Common myeloid progenitor, CD34-positive (primary cell): ENCODE data around the gene RINT1.

Experiments used
- CTCF ChIA-PET: fragments of 350-600 bp; sonication (Branson Sonifier 250); formaldehyde crosslinking; loops from one replicate; lab custom pipeline; 2021; ENCODE audit warnings: antibody characterized with exemption; lab: Charles Lee
- POLR2A ChIA-PET: fragments of 350-600 bp; sonication (Branson Sonifier 250); formaldehyde crosslinking; loops from one replicate; lab custom pipeline; 2021; ENCODE audit warnings: antibody characterized with exemption; lab: Charles Lee
- DNase-seq, 3 donors: peaks; one replicate each; pipeline versions ENCODE4 v3.0.0 to v3.0.0-alpha.2; 2013
- H3K27ac ChIP-seq, 2 experiments: 1 replicate in 1 of 2; 2 replicates in 1 of 2; pipeline ENCODE4 v1.7.0; 2013; ENCODE audit warnings: inconsistent platforms in 2 of 2, low read length in 2 of 2, mild to moderate bottlenecking in 2 of 2, low read depth in 1 of 2, moderate library complexity in 1 of 2; ENCODE audit not compliant: severe bottlenecking in 2 of 2, insufficient read depth in 1 of 2, poor library complexity in 1 of 2
- H3K27me3 ChIP-seq, 5 experiments: replicated peaks in 2 of 5; 1 replicate in 3 of 5; 2 replicates in 2 of 5; pipeline versions ENCODE4 v1.6.1 to v1.7.0; 2013; ENCODE audit warnings: low read length in 4 of 5, mild to moderate bottlenecking in 2 of 5, moderate library complexity in 2 of 5, inconsistent platforms in 1 of 5; ENCODE audit not compliant: insufficient read depth in 5 of 5, control insufficient read depth in 4 of 5
- H3K36me3 ChIP-seq, 4 experiments: 1 replicate in 2 of 4; 2 replicates in 2 of 4; pipeline versions ENCODE4 v1.6.1 to v1.7.0; 2013; ENCODE audit warnings: low read length in 3 of 4, control low read depth in 1 of 4, mild to moderate bottlenecking in 1 of 4; ENCODE audit not compliant: control insufficient read depth in 4 of 4, insufficient read depth in 4 of 4
- H3K4me1 ChIP-seq, 4 experiments: 1 replicate in 3 of 4; 2 replicates in 1 of 4; pipeline versions ENCODE4 v1.6.1 to v1.7.1; 2013; ENCODE audit warnings: low read length in 3 of 4, mild to moderate bottlenecking in 3 of 4, control low read depth in 1 of 4, inconsistent platforms in 1 of 4, moderate library complexity in 1 of 4; ENCODE audit not compliant: control insufficient read depth in 4 of 4, insufficient read depth in 4 of 4; ENCODE audit errors: control extremely low read depth in 1 of 4
- H3K4me3 ChIP-seq, 7 experiments: 1 replicate in 4 of 7; 2 replicates in 3 of 7; pipeline versions ENCODE4 v1.5.1 to v1.7.0; 2013; ENCODE audit warnings: mild to moderate bottlenecking in 7 of 7, low read length in 6 of 7, moderate library complexity in 6 of 7, inconsistent platforms in 2 of 7, low read depth in 2 of 7, control low read depth in 1 of 7; ENCODE audit not compliant: insufficient read depth in 4 of 7, control insufficient read depth in 1 of 7; ENCODE audit errors: extremely low read depth in 1 of 7
- H3K9me3 ChIP-seq, 5 experiments: 1 replicate in 4 of 5; 2 replicates in 1 of 5; pipeline versions ENCODE4 v1.6.1 to v1.7.1; 2013; ENCODE audit warnings: low read length in 4 of 5, mild to moderate bottlenecking in 2 of 5, inconsistent platforms in 1 of 5, low read depth in 1 of 5, moderate library complexity in 1 of 5; ENCODE audit not compliant: control insufficient read depth in 4 of 5, insufficient read depth in 2 of 5; ENCODE audit errors: control extremely low read depth in 1 of 5
- WGBS: methylation state at CpG from one replicate; pipeline ENCODE4 v1.1.5; 2013; ENCODE audit not compliant: insufficient coverage; 5-methylcytosine and 5-hydroxymethylcytosine counted together

RINT1 gene

DNA sequence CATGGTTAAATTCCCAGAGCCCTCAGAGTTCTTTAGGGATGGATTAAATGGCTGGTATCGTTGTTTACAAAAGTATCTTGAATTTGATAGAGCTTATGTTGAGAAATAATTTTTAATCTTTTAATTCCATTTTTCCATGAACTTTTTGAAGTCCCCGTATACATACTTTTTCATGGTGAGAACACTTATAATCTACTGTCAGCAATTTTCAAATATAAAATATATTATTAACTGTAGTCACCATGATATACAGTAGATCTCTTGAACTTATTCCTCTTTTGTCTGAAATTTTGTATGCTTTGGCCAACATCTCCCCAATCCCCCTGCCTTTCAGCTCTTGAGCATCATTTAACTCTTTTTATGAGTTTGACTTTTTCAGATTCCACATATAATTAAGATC, 39.9 kb downstream of the RINT1 start:
- H3K27ac ChIP-seq, result no peak overlapping the region
- H3K4me1 ChIP-seq, result no peaks in the 10 kb centered on the region
- ChIA-PET POLR2A (no interaction called here), CTCF (interaction anchor here (1.3 kb wide), 1 partner anchor 9 kb away, joined by 3 read pairs; the partner anchor contains the start of gene EFCAB10)
- no peaks in the 10 kb centered on the region for H3K27me3 ChIP-seq
- WGBS, result no CpG with 5 or more reads among the region's 2 CpGs
- H3K36me3 ChIP-seq, result peaks cover 4 to 17% (median 9%) of the 10 kb centered on the region in 4 experiments
- no peak for DNase-seq
- H3K4me3 ChIP-seq, result no peak overlapping the region
- H3K9me3 ChIP-seq, result no peaks in the 10 kb centered on the region

DNA sequence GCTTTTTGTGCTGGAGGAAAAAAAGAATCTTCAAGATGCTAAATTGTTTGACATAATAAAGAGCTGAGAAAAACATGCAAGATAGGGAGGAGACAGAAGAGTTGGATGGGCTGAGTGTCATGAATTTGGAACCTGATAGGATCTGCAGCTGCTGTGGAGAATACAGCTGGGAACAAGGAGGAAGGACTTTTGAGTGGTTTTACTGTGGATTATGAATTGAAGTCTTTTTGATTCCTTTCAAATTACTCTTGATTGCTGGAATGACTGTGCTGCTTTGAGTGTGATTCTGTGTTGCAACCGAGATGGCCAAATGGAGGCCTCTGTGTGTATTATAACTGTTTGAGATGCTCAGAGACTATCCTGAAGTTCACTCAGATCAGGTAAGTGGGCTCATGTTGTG, 45.2 kb downstream of the RINT1 start:
- Histone ChIP-seq H3K27me3 (no peaks in the 10 kb centered on the region), H3K9me3 (peaks cover 0 to 2% (median 0%) of the 10 kb centered on the region in 5 experiments), H3K4me3 (no peak overlapping the region), H3K36me3 (no peaks in the 10 kb centered on the region), H3K27ac (no peak overlapping the region), H3K4me1 (peaks cover 0 to 6% (median 5%) of the 10 kb centered on the region in 4 experiments)
- CTCF ChIA-PET, result no interaction called here
- no peak for DNase-seq
- POLR2A ChIA-PET, result no interaction called here
- WGBS, result 100% methylated on average over 1 of the region's 1 CpG

DNA sequence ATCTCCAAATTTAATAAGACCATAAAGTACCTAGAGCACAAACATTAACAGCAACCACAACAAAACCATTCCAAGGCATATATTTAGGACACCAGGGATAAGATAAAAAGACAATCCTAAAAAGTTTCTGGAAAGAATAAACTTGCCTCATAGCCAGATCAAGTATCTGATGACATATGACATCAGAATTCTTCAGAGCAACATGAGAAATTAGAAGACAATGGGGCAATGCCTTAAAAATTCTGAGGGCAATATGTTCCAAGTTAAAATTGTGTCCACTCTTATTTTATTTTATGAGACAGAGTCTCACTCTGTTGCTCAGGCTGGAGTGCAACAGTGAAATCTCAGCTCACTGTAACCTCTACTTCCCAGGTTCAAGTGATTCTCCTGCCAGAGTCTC, 46.5 kb downstream of the RINT1 start:
- no peak overlapping the region for H3K27ac ChIP-seq
- DNase-seq, result no peak
- POLR2A ChIA-PET, result no interaction called here
- CTCF ChIA-PET, result no interaction called here
- H3K27me3 ChIP-seq, result peaks cover 0 to 3% (median 0%) of the 10 kb centered on the region in 5 experiments
- no peaks in the 10 kb centered on the region for H3K36me3 ChIP-seq
- H3K4me1 ChIP-seq, result peaks cover 0 to 6% (median 5%) of the 10 kb centered on the region in 4 experiments
- H3K9me3 ChIP-seq, result peaks cover 0 to 11% (median 0%) of the 10 kb centered on the region in 5 experiments
- H3K4me3 ChIP-seq, result no peak overlapping the region

DNA sequence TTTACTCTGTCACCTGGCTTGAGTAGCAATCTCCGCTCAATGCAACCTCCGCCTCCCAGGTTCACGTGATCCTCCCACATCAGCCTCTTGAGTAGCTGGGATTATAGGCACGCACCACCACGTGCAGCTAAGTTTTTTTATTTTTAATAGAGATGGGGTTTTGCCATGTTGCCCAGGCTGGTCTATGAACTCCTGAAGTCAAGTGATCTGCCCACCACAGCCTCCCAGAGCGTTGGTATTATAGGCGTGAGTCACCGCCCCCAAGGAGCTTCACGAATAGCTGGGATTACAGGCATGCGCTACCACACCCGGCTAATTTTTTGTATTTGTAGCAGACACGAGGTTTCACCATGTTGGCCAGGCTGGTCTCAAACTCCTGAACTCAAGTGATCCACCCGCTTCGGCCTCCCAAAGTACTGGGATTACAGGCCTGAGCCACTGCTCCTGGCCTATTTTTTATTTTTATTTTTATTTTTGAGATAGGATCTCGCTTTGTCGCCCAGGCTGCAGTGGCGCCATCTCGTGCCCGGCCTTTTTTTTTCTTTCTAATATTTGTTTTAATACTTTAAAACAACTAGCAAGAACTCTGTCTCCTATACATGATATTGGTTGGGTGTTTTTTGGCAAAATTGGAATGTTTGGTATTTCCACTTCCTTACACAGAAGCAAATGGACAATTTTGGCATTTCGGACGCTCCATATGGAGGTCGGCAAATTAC, 48.2 kb downstream of the RINT1 start:
- no peak for DNase-seq
- Histone ChIP-seq H3K9me3 (peaks cover 0 to 17% (median 3%) of the 10 kb centered on the region in 5 experiments), H3K27ac (no peak overlapping the region), H3K4me3 (no peak overlapping the region), H3K4me1 (peaks cover 0 to 6% (median 5%) of the 10 kb centered on the region in 4 experiments), H3K27me3 (peaks cover 0 to 3% (median 0%) of the 10 kb centered on the region in 5 experiments), H3K36me3 (no peaks in the 10 kb centered on the region)
- 97% methylated on average over 9 of the region's 22 CpGs for WGBS
- ChIA-PET POLR2A (interaction anchor here (0.6 kb wide), 1 partner anchor 49 kb away, joined by 6 read pairs; no protein-coding TSS in a partner anchor), CTCF (no interaction called here)

DNA sequence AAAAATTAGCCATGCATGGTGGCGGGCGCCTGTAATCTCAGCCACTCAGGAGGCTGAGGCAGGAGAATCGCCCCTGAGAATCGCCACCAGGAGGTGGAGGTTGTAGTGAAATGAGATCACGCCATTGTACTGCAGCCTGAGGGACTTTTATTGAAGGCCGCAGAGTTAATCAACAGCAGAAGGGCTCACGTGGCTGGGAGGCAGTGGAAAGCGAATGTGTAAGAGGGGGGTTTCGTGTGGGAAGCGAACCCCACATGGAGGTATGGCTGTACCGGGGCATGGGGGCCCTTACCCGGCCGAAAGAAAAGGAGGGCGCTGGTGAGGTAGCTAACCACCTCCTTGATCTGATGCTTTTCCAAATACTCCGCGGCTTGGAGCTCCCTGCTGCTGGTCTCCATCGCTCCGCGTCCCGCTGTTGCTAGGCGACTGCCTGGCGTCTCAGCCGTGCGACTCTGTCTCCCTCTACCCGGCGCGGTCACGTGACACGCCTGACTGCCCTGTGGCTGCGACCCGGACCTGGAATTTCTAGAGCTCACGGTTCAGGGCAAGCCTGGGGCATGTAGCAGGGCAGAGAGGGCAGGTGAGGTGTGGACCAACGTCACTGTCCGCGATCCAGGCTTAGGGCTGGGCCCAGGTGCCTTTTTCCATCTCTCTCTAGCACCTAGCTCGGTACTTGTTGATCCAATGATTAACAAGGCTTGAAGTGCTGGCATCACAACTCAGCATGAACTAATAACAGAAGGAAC, 49.2 kb downstream of the RINT1 start, which contains the start of gene EFCAB10:
EFCAB10 (minus strand) TSS at position 428 of the 746 bp plus-strand sequence; CDS start at position 398, 30 bp downstream.
- H3K4me3 ChIP-seq, result peak within 1 kb of the TSS; percentile 21 to 75 (median 52)

DNA sequence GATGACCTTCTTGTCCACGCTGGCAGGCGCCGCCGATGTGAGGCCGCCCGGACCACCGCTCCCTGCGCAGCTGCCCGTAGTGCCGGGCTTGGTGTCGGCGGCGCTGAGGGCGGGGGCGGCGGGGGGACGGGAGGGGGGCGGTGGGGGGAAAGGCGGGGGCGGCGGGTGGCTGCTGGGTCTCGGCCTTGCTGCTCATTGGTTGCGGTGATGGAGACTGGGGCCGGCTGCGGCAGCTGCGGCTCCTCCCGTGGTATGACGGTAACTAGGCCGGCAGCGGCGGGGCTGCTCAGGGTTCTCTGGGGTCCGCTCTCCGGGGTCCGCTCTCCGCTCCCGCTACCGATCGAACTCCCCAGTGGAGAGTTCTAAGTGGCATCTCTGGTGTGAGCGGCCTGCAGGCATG, 51.1 kb downstream of the RINT1 start:
- Histone ChIP-seq H3K4me3 (no peak overlapping the region), H3K27me3 (peaks cover 0 to 3% (median 0%) of the 10 kb centered on the region in 5 experiments), H3K4me1 (peaks cover 0 to 6% (median 5%) of the 10 kb centered on the region in 4 experiments), H3K36me3 (no peaks in the 10 kb centered on the region), H3K27ac (no peak overlapping the region), H3K9me3 (peaks cover 0 to 17% (median 3%) of the 10 kb centered on the region in 5 experiments)
- DNase-seq, result no peak
- WGBS, result 86% methylated on average over 20 of the region's 39 CpGs
- CTCF ChIA-PET, result no interaction called here
- POLR2A ChIA-PET, result no interaction called here

More for the DNA sequence above, 49.2 kb downstream of the RINT1 start, which contains the start of gene EFCAB10:
- Histone ChIP-seq H3K4me1 (peaks cover 0 to 6% (median 5%) of the 10 kb centered on the region in 4 experiments), H3K27me3 (peaks cover 0 to 3% (median 0%) of the 10 kb centered on the region in 5 experiments), H3K9me3 (peaks cover 0 to 17% (median 3%) of the 10 kb centered on the region in 5 experiments), H3K36me3 (no peaks in the 10 kb centered on the region), H3K27ac (no peak within 1 kb of the TSS)
- WGBS, result 14% methylated on average over 31 of the region's 36 CpGs
- DNase-seq, result peak; percentile 42 to 72 (median 69)
- POLR2A ChIA-PET, result interaction anchor here (0.6 kb wide), 2 partner anchors 15 to 142 kb away, joined by 3 read pairs; no protein-coding TSS in a partner anchor
- CTCF ChIA-PET, result interaction anchor here (1.3 kb wide), 1 partner anchor 10 kb away, joined by 3 read pairs; no protein-coding TSS in a partner anchor
